Erythroblast (primary cell): Measurements from ENCODE around the gene FAM228A.
A peak's percentile ranks its signal among the peaks of the same experiment; 100 is the strongest.

ENCODE experiments used
- DNase-seq, 2 experiments: peaks; one replicate each; lab custom pipeline; 2025; lab: John Stamatoyannopoulos, UW
- GATA1 ChIP-seq: IDR thresholded peaks from 2 replicates; pipeline ENCODE4 v1.6.1; 2011; ENCODE audit warnings: low read depth, mild to moderate bottlenecking, control low read depth, low read length, moderate library complexity
- POLR2A ChIP-seq: IDR thresholded peaks from 2 replicates; pipeline ENCODE4 v1.6.1; 2011; ENCODE audit warnings: mild to moderate bottlenecking, low read length

The FAM228A gene

GRCh38 chr2:24221343-24222050 lies 46.6 kb downstream of the FAM228A start:
- no peak for DNase-seq
- TF ChIP-seq POLR2A (no peak), GATA1 (no peak)

- TF ChIP-seq GATA1 (no peak), POLR2A (no peak)
- no peak for DNase-seq
These were observed 48.1 kb downstream of the FAM228A start for GRCh38 chr2:24222946-24223345.

- no peak for TF ChIP-seq GATA1
- no peak for TF ChIP-seq POLR2A
- no peak for DNase-seq
These were observed 50.8 kb downstream of the FAM228A start for GRCh38 chr2:24225499-24226242.

GRCh38 chr2:24228470-24228869 lies 53.6 kb downstream of the FAM228A start:
- TF ChIP-seq POLR2A (no peak), GATA1 (no peak)
- peak in 1 of 2 experiments; percentile 13 for DNase-seq

- TF ChIP-seq POLR2A (no peak), GATA1 (no peak)
- no peak for DNase-seq
These were observed 56.6 kb downstream of the FAM228A start for GRCh38 chr2:24231461-24231881.

GRCh38 chr2:24233321-24233720 lies 58.5 kb downstream of the FAM228A start:
- no peak for DNase-seq
- TF ChIP-seq GATA1: no peak
- no peak for TF ChIP-seq POLR2A

GRCh38 chr2:24237313-24237712 lies 62.5 kb downstream of the FAM228A start:
- peak in 1 of 2 experiments; percentile 40 for DNase-seq
- TF ChIP-seq GATA1: no peak
- TF ChIP-seq POLR2A: no peak

GRCh38 chr2:24238158-24238557 lies 63.3 kb downstream of the FAM228A start:
- no peak for TF ChIP-seq GATA1
- no peak for TF ChIP-seq POLR2A

GRCh38 chr2:24239553-24239952 lies 64.7 kb downstream of the FAM228A start:
- DNase-seq: no peak
- TF ChIP-seq GATA1 (no peak), POLR2A (no peak)

More at GRCh38 chr2:24238158-24238557, 63.3 kb downstream of the FAM228A start:
- DNase-seq: no peak
